IPS-18a (cell line): ENCODE results near the gene FITM1.
"Not testable (repeated sequence)": the region's sequence is repeated elsewhere in the genome, so short reads cannot be mapped to it uniquely, and the experiment has no call there.

Experiments
- H3K27ac ChIP-seq: one replicate; pipeline ENCODE4 v1.5.1; 2013; ENCODE audit warnings: low read length
- H3K27me3 ChIP-seq: one replicate; pipeline ENCODE4 v1.6.1; 2013; ENCODE audit warnings: mild to moderate bottlenecking, low read length; ENCODE audit not compliant: control insufficient read depth, insufficient read depth
- H3K36me3 ChIP-seq: one replicate; pipeline ENCODE4 v1.6.1; 2013; ENCODE audit warnings: low read depth, low read length; ENCODE audit not compliant: control insufficient read depth
- H3K4me1 ChIP-seq: one replicate; pipeline ENCODE4 v1.6.1; 2013; ENCODE audit warnings: low read depth, low read length; ENCODE audit not compliant: control insufficient read depth
- H3K4me3 ChIP-seq: one replicate; pipeline ENCODE4 v1.5.1; 2013; ENCODE audit warnings: low read length
- H3K9ac ChIP-seq: one replicate; pipeline ENCODE4 v1.6.1; 2013; ENCODE audit warnings: mild to moderate bottlenecking, low read length, moderate library complexity
- H3K9me3 ChIP-seq: one replicate; pipeline ENCODE4 v1.6.1; 2013; ENCODE audit warnings: low read depth, low read length; ENCODE audit not compliant: control insufficient read depth

FITM1 gene

GRCh38 chr14:24100197-24100981 is 30.1 kb upstream of the FITM1 start:
- Histone ChIP-seq H3K9ac (no peak overlapping the region), H3K4me1 (peaks cover 4% of the 10 kb centered on the region), H3K4me3 (no peak overlapping the region), H3K36me3 (peaks cover 51% of the 10 kb centered on the region), H3K27me3 (no peaks in the 10 kb centered on the region), H3K9me3 (peaks cover 3% of the 10 kb centered on the region), H3K27ac (no peak overlapping the region)

GRCh38 chr14:24100982-24101494 is 29.4 kb upstream of the FITM1 start:
- H3K27me3 ChIP-seq: no peaks in the 10 kb centered on the region
- no peak overlapping the region for H3K9ac ChIP-seq
- H3K36me3 ChIP-seq: peaks cover 51% of the 10 kb centered on the region
- H3K4me1 ChIP-seq: no peaks in the 10 kb centered on the region
- H3K4me3 ChIP-seq: no peak overlapping the region
- H3K27ac ChIP-seq: no peak overlapping the region
- peaks cover 3% of the 10 kb centered on the region for H3K9me3 ChIP-seq

- Histone ChIP-seq H3K4me3 (no peak overlapping the region), H3K36me3 (peaks cover 51% of the 10 kb centered on the region), H3K9ac (no peak overlapping the region), H3K4me1 (no peaks in the 10 kb centered on the region), H3K27ac (no peak overlapping the region), H3K9me3 (peaks cover 3% of the 10 kb centered on the region), H3K27me3 (no peaks in the 10 kb centered on the region)
Observed at GRCh38 chr14:24102357-24103048, 28.0 kb upstream of the FITM1 start.

- Histone ChIP-seq H3K4me1 (no peaks in the 10 kb centered on the region), H3K9ac (no peak overlapping the region), H3K27ac (no peak overlapping the region), H3K4me3 (no peak overlapping the region), H3K36me3 (peaks cover 44% of the 10 kb centered on the region), H3K27me3 (no peaks in the 10 kb centered on the region), H3K9me3 (peaks cover 3% of the 10 kb centered on the region)
Observed at GRCh38 chr14:24103451-24103850, 27.0 kb upstream of the FITM1 start.

- not testable (repeated sequence) for H3K4me3 ChIP-seq, H3K27ac ChIP-seq, H3K4me1 ChIP-seq, H3K27me3 ChIP-seq, H3K9ac ChIP-seq, H3K9me3 ChIP-seq
- H3K36me3 ChIP-seq: peaks cover 23% of the 10 kb centered on the region
Observed at GRCh38 chr14:24105609-24106239, 24.7 kb upstream of the FITM1 start.

- peaks cover 3% of the 10 kb centered on the region for H3K9me3 ChIP-seq
- peaks cover 16% of the 10 kb centered on the region for H3K36me3 ChIP-seq
- no peak overlapping the region for H3K4me3 ChIP-seq
- no peak overlapping the region for H3K9ac ChIP-seq
- H3K27ac ChIP-seq: no peak overlapping the region
- H3K4me1 ChIP-seq: no peaks in the 10 kb centered on the region
- no peaks in the 10 kb centered on the region for H3K27me3 ChIP-seq
Observed at GRCh38 chr14:24106672-24107271, 23.7 kb upstream of the FITM1 start.

GRCh38 chr14:24108336-24108874 is 22.1 kb upstream of the FITM1 start:
- no peaks in the 10 kb centered on the region for H3K27me3 ChIP-seq
- no peak overlapping the region for H3K4me3 ChIP-seq
- H3K36me3 ChIP-seq: peaks cover 7% of the 10 kb centered on the region
- no peaks in the 10 kb centered on the region for H3K4me1 ChIP-seq
- H3K9me3 ChIP-seq: peaks cover 3% of the 10 kb centered on the region
- H3K27ac ChIP-seq: no peak overlapping the region
- no peak overlapping the region for H3K9ac ChIP-seq

- Histone ChIP-seq H3K4me1 (no peaks in the 10 kb centered on the region), H3K36me3 (no peaks in the 10 kb centered on the region), H3K4me3 (no peak overlapping the region), H3K27ac (no peak overlapping the region), H3K9ac (no peak overlapping the region), H3K9me3 (no peaks in the 10 kb centered on the region), H3K27me3 (no peaks in the 10 kb centered on the region)
Observed at GRCh38 chr14:24110060-24110459, 20.4 kb upstream of the FITM1 start.

GRCh38 chr14:24110523-24110922 is 19.9 kb upstream of the FITM1 start:
- no peaks in the 10 kb centered on the region for H3K4me1 ChIP-seq
- no peaks in the 10 kb centered on the region for H3K27me3 ChIP-seq
- H3K4me3 ChIP-seq: no peak overlapping the region
- H3K36me3 ChIP-seq: no peaks in the 10 kb centered on the region
- no peak overlapping the region for H3K9ac ChIP-seq
- H3K9me3 ChIP-seq: no peaks in the 10 kb centered on the region
- H3K27ac ChIP-seq: no peak overlapping the region

- Histone ChIP-seq H3K27me3 (no peaks in the 10 kb centered on the region), H3K9me3 (no peaks in the 10 kb centered on the region), H3K9ac (peak overlapping the region; percentile 59), H3K36me3 (peaks cover 16% of the 10 kb centered on the region), H3K4me3 (peak overlapping the region; percentile 84), H3K4me1 (no peaks in the 10 kb centered on the region), H3K27ac (no peak overlapping the region)
Observed at GRCh38 chr14:24113379-24113800, 17.1 kb upstream of the FITM1 start.
